ENCODE data around the gene RNF220.

RNF220 gene

GRCh38 chr1:44511769-44512168 is 106.7 kb downstream of the RNF220 start:
- Mint-ChIP-seq H3K9me3 (ENCODE audit: low read depth) (no peaks in the 10 kb centered on the region), H3K27me3 (peaks cover 2% of the 10 kb centered on the region), H3K27ac (no peak overlapping the region), H3K4me1 (ENCODE audit: low read depth) (peaks cover 6% of the 10 kb centered on the region), H3K36me3 (no peaks in the 10 kb centered on the region), H3K4me3 (no peak overlapping the region)

DNA sequence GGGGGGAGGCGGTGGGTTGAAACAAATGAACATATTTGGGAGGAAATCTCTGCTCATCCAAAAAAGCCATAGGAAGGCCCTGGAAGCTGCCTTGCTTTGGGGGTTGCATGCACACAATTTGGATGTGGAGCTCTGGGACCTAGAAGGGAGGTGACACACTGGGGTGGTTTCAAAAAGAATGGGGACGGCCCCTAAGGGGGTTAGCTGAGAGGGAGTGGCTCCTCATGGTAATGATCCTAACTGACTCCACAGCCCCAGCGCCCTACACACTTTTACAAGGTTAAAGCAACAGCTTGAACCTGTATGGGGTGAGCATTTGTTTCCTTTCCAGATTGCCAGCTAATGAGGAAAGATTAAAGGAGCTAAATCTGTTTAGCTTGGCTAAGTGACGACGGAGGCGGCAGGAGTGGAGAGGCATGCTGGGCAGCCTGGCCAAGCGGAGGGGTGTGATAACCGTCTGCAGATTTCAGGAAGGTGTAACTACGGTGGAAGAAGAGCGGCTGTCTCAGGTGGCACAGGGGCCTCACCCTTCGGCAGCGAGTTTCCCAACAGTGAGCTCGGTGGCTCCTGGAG is 107.3 kb downstream of the RNF220 start:
- peaks cover 2% of the 10 kb centered on the region for H3K27me3 Mint-ChIP-seq
- H3K9me3 Mint-ChIP-seq (ENCODE audit: low read depth): no peaks in the 10 kb centered on the region
- H3K4me1 Mint-ChIP-seq (ENCODE audit: low read depth): peaks cover 6% of the 10 kb centered on the region
- H3K27ac Mint-ChIP-seq: no peak overlapping the region
- no peak overlapping the region for H3K4me3 Mint-ChIP-seq
- H3K36me3 Mint-ChIP-seq: no peaks in the 10 kb centered on the region

GRCh38 chr1:44513111-44513510 is 108.1 kb downstream of the RNF220 start:
- Mint-ChIP-seq H3K9me3 (ENCODE audit: low read depth) (no peaks in the 10 kb centered on the region), H3K27me3 (peaks cover 2% of the 10 kb centered on the region), H3K27ac (no peak overlapping the region), H3K4me1 (ENCODE audit: low read depth) (peaks cover 6% of the 10 kb centered on the region), H3K4me3 (no peak overlapping the region), H3K36me3 (no peaks in the 10 kb centered on the region)

GRCh38 chr1:44514673-44515072 is 109.6 kb downstream of the RNF220 start:
- Mint-ChIP-seq H3K4me3 (no peak overlapping the region), H3K27ac (no peak overlapping the region), H3K27me3 (no peaks in the 10 kb centered on the region), H3K9me3 (ENCODE audit: low read depth) (no peaks in the 10 kb centered on the region), H3K4me1 (ENCODE audit: low read depth) (peaks cover 6% of the 10 kb centered on the region), H3K36me3 (no peaks in the 10 kb centered on the region)

- peaks cover 6% of the 10 kb centered on the region for H3K4me1 Mint-ChIP-seq (ENCODE audit: low read depth)
- no peak overlapping the region for H3K27ac Mint-ChIP-seq
These were observed 110.4 kb downstream of the RNF220 start for GRCh38 chr1:44515416-44515815.

DNA sequence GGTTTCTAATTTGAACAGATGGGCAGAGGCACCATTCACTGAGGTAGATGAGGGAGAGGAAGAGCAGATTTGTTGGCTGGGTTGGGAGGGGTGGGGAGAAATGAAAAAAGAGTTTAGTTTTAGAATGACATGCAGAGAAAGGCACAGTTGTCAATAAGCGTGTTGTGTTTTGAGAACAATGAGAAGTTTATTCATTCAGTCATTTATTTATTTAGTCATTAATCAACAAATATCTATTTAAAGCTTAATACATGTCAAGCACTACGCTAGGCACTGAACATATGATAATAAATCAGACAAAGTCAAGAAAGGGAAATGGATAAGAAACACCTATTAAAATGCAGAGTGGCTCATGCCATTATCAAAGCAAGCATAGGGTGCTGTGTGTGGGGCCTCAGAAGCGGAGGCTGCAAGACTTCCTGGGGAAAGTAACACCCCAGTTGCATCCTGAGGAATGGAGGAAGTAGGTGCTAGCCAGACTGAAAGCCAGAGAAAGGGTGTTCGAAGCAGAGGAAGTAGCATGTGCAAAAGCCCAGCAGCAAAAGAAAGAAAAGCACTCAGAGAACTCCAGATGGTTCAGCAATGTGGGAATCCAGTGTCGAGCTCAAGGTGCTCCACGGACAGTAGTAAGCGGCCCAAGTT is 114.1 kb downstream of the RNF220 start:
- no peaks in the 10 kb centered on the region for H3K9me3 Mint-ChIP-seq (ENCODE audit: low read depth)
- no peak overlapping the region for H3K27ac Mint-ChIP-seq
- peaks cover 2% of the 10 kb centered on the region for H3K27me3 Mint-ChIP-seq

More at GRCh38 chr1:44515416-44515815, 110.4 kb downstream of the RNF220 start:
- Mint-ChIP-seq H3K4me3 (no peak overlapping the region), H3K27me3 (peaks cover under 1% of the 10 kb centered on the region), H3K36me3 (no peaks in the 10 kb centered on the region), H3K9me3 (ENCODE audit: low read depth) (no peaks in the 10 kb centered on the region)

DNA sequence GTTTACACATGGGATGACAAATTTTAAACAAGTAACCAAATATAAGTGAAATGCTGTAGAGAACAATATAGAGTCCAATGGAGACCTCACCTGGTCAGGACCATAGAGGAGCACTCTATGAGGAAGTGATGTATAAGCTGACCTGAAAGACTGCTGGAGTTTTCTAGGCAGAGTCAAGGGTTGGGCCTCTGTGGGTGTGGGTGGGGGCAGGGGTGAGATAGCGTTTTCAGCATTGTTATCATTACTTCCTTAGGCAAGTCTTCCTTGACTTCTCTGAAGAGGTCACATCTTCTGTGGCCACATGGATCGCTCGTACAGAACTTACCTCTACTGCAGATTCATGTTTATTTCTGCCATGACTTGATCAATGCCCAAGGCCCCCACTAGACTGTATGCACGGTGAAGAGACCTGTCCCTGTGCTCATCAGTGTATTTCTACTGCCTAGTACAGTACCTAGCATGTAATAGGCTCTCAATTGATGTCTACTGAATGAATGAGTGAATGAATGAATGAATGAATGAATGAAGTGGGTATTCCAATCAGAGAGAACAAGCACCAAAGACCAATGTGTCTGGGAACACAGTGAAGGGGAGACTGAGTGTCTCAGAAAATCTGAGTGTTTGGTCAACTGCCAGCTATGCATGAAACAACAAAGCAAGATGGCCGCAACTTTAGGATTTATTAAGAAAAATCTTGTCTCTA is 116.5 kb downstream of the RNF220 start:
- Mint-ChIP-seq H3K4me1 (ENCODE audit: low read depth) (no peaks in the 10 kb centered on the region), H3K9me3 (ENCODE audit: low read depth) (no peaks in the 10 kb centered on the region), H3K27me3 (peaks cover 2% of the 10 kb centered on the region), H3K27ac (no peak overlapping the region), H3K4me3 (no peak overlapping the region), H3K36me3 (no peaks in the 10 kb centered on the region)

More for the DNA sequence above, 114.1 kb downstream of the RNF220 start:
- Mint-ChIP-seq H3K4me1 (ENCODE audit: low read depth) (no peaks in the 10 kb centered on the region), H3K36me3 (no peaks in the 10 kb centered on the region), H3K4me3 (no peak overlapping the region)

- no peak overlapping the region for H3K27ac Mint-ChIP-seq
- H3K4me3 Mint-ChIP-seq: no peak overlapping the region
- H3K9me3 Mint-ChIP-seq (ENCODE audit: low read depth): no peaks in the 10 kb centered on the region
- H3K27me3 Mint-ChIP-seq: peaks cover 2% of the 10 kb centered on the region
- H3K36me3 Mint-ChIP-seq: no peaks in the 10 kb centered on the region
- no peaks in the 10 kb centered on the region for H3K4me1 Mint-ChIP-seq (ENCODE audit: low read depth)
These were observed 118.8 kb downstream of the RNF220 start for GRCh38 chr1:44523593-44524591.

DNA sequence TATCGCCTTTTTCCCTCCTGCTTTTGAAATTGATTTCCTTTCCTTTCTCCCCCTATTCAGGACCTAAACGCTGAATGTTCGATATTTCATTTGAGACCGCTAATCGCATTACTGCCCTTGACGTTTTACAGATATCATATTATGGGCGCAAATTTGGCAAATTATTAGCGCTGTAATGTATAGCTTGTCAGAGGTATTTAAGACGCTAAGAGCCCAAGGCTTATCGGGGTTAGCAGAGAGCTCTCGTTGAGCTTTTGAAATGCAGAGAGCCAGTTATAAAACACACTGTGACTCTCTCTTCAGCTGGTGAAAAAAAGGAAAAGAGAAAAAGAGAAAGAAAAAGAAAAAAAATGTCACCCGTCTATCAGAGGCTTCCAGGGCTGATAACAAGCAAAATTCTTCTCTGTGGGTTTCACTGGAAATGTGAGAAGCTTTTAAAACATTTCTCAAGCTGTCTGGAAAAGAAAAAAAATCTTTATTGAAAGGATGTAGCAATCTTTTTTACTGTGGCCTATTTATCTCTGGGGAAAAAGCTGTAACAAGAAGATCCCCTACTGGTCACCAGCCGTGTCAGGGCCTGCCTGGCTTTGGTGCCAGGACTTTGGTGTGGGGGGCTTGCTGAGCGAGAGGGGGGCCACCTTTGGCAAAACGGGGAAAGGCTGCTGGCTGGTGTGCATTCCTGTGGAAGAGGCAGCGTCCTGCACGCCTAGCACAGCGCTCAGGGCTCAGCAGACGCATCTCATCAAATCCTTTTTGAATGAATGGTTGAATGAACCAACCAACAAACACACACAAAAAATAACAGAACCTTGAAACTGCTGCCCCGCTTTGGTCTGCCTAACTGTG is 119.8 kb downstream of the RNF220 start:
- no peaks in the 10 kb centered on the region for H3K4me1 Mint-ChIP-seq (ENCODE audit: low read depth)
- H3K4me3 Mint-ChIP-seq: no peak overlapping the region
- no peaks in the 10 kb centered on the region for H3K36me3 Mint-ChIP-seq
- H3K9me3 Mint-ChIP-seq (ENCODE audit: low read depth): no peaks in the 10 kb centered on the region
- peaks cover 2% of the 10 kb centered on the region for H3K27me3 Mint-ChIP-seq
- H3K27ac Mint-ChIP-seq: no peak overlapping the region

DNA sequence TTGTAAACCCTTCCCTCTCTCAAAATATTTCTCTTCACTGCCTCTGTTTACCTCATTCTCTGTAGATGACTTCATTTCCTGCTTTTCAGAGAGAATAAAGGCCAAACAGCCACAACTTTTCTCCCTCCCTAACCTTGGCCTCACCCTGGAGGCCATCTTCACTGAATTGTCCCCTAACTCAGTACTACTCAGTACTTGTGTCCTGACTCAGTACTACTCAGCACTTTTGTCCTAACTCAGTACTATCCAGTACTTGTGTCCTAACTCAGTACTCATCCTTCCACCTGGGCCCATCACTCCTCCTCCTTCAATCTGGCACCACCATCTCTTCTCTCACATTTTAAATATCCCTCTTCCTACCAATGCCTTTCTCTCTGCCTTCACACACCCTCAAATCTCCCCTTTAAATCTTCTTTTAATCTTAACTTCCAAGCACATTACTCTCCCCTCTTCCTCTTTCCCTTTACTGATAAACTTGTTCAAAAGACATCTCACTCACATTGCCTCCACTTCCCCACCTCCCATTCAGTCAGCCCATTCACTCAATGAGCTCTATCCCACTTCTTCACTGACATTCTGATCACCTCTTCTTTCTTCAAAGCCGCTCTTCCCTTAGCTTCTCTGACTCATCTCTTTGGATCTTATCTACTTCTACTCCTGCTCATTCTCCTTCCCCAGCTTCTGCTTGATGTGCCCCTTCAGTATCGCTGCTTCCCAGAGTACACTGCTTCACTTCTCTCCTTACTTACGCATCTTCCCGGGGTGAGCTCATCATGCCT is 121.4 kb downstream of the RNF220 start:
- Mint-ChIP-seq H3K36me3 (no peaks in the 10 kb centered on the region), H3K4me3 (no peak overlapping the region), H3K27ac (no peak overlapping the region), H3K4me1 (ENCODE audit: low read depth) (no peaks in the 10 kb centered on the region), H3K27me3 (peaks cover 2% of the 10 kb centered on the region), H3K9me3 (ENCODE audit: low read depth) (no peaks in the 10 kb centered on the region)

DNA sequence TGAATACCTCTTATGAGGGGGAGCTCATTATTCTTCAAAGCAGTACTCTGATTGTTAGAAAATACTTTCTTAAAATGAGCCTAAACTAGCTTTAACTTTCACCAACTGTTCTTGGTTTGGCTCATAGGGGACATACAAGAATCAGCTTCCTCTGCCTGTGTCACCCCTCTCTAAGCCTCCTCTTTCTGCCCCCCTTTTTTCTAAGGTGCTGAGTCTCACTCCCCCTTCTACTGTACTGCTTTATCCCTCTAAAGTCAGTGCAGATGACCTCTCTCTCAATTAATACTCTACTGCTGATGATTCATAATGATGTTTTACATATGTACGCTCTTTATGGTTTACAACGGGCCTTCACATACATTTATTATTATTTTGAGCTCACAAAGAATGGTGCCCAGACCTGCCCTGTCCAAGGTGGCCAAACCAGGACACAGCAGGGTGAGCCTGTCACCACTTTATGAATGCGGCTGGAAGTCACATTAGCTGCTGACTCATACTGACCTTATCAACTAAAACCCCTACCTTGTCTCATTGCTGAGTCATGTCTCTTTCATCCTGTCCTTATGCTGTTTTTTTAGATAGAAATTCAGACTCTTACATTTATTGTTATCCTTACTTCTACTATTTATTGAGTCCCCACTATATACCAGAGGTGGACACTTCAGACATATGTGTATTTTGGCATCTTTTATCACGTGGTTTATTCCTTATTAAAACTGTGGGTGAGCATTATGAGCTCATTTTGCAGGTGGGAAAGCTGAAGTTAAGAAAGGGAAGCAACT is 126.9 kb downstream of the RNF220 start:
- peaks cover 5% of the 10 kb centered on the region for H3K4me1 Mint-ChIP-seq (ENCODE audit: low read depth)
- no peaks in the 10 kb centered on the region for H3K9me3 Mint-ChIP-seq (ENCODE audit: low read depth)
- H3K27ac Mint-ChIP-seq: no peak overlapping the region
- no peaks in the 10 kb centered on the region for H3K36me3 Mint-ChIP-seq
- no peak overlapping the region for H3K4me3 Mint-ChIP-seq
- peaks cover 2% of the 10 kb centered on the region for H3K27me3 Mint-ChIP-seq

DNA sequence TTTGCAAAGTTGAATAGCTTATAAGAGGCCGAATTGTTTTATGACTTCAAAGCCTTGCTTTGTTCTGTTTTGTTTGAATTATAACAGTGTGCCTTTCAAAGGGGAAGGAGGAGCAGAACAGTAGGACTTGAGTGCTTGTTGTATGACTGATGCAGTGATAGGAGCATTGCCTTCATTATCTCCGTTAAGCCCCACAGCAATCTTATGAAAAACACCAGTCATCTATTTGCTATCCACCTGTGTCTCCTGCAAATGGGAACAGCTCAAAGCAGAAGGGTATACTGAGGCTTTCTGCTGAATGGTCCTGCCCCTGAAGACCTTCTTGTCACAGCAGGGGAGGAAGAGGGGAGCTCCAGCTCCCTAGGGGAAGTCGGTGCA is 127.5 kb downstream of the RNF220 start:
- Mint-ChIP-seq H3K4me1 (ENCODE audit: low read depth) (peaks cover 5% of the 10 kb centered on the region), H3K9me3 (ENCODE audit: low read depth) (no peaks in the 10 kb centered on the region), H3K27ac (no peak overlapping the region), H3K27me3 (peaks cover 2% of the 10 kb centered on the region), H3K4me3 (no peak overlapping the region), H3K36me3 (no peaks in the 10 kb centered on the region)

DNA sequence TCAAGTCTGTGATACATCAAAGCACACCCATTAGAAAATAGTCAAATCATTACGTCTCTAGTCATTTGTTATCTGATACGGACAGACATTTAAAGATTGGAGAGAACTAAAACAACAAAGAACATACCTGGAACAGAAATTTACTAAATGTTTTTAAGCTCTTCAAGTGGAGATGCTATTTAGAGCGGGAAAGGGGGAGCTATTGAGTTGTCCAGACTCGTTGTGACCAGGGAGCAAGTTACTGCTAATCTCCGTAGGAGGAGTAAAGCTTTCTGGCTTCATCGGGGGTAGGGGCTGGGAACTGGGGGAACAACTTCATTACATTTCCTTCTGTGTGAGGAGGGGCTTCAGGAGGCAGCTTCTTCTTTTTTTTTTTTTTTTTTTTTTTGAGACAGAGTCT is 129.7 kb downstream of the RNF220 start:
- Mint-ChIP-seq H3K4me3 (no peak overlapping the region), H3K36me3 (no peaks in the 10 kb centered on the region), H3K27ac (no peak overlapping the region), H3K4me1 (ENCODE audit: low read depth) (peaks cover 5% of the 10 kb centered on the region), H3K9me3 (ENCODE audit: low read depth) (no peaks in the 10 kb centered on the region), H3K27me3 (peaks cover 2% of the 10 kb centered on the region)
